Brain microvascular endothelial cell (primary cell): ENCODE measurements around the gene SDHA.
"Not testable (repeated sequence)": the region's sequence is repeated elsewhere in the genome, so short reads cannot be mapped to it uniquely, and the experiment has no call there.

Experiments
- DNase-seq: peaks from one replicate; pipeline ENCODE4 v3.0.0-alpha.2; 2020
- H3K27ac ChIP-seq: fragments of 250-450 bp; sonication (Bioruptor Pico); 2 replicates; pipeline ENCODE4 v1.5.1; 2020; ENCODE audit warnings: mild to moderate bottlenecking, moderate library complexity
- H3K27me3 ChIP-seq: fragments of 250-450 bp; sonication (Bioruptor Pico); replicated peaks from 2 replicates; pipeline ENCODE4 v1.5.1; 2020; ENCODE audit warnings: mild to moderate bottlenecking
- H3K36me3 ChIP-seq: fragments of 250-450 bp; sonication (Bioruptor Pico); replicated peaks from 2 replicates; pipeline ENCODE4 v1.5.1; 2020; ENCODE audit warnings: mild to moderate bottlenecking
- H3K4me3 ChIP-seq: 2 replicates; pipeline ENCODE4 v1.5.1; 2011; ENCODE audit warnings: low read depth, mild to moderate bottlenecking, control low read depth, low read length, moderate library complexity
- in situ Hi-C: cut with HindIII; loops from 2 replicates; pipeline ENCODE4 v1.10.0; 2017; ENCODE audit warnings: low sequenced_read_pairs, low pct_ligation_motif_present
- TF ChIP-seq, protein P1 (sequence below): IDR thresholded peaks from 2 replicates; pipeline ENCODE4 v1.5.1; 2011; ENCODE audit warnings: low read depth, mild to moderate bottlenecking, moderate library complexity, low read length, control low read depth, inconsistent platforms; ENCODE audit errors: missing control alignments

The SDHA gene

DNA sequence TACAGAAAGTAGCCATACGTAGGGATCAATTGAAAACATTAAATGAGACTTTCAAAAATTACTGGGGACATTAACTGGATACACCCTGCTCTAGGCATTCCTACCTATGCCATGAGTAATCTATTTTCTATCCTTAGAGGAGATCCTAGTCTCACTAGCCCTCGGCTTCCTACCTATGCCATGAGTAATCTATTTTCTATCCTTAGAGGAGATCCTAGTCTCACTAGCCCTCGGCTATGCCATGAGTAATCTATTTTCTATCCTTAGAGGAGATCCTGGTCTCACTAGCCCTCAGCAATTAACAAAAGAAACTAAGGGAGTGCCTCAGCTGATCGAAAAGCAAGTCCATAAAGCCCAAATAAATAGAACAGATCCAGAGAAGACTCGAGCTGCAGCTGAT is 27.6 kb downstream of the SDHA start:
- H3K27me3 ChIP-seq, DNase-seq, in situ Hi-C loops, H3K27ac ChIP-seq, H3K4me3 ChIP-seq: not testable (repeated sequence)
- peaks cover 40% of the 10 kb centered on the region for H3K36me3 ChIP-seq

DNA sequence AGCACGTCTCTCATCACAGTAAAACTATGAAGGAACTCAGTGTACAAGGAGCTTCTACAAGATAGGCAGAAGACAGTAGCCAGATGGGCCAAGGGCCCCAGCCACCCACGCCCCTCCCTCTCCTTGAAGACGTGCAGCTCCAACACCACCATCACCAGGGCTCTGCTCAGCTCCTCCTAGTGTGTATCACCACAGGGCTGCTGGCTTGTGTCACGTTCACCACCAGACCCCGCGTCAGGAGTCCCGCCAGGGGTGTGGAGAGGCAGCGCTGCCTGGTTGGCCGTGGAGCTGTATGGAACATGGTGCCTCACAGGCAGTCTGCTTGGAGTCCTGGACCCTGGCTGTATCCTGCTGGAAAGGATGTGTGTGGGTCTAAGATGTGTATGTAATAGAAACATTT is 32.3 kb downstream of the SDHA start:
- H3K27me3 ChIP-seq, H3K4me3 ChIP-seq, DNase-seq, in situ Hi-C loops, H3K27ac ChIP-seq: not testable (repeated sequence)
- peaks cover 26% of the 10 kb centered on the region for H3K36me3 ChIP-seq

DNA sequence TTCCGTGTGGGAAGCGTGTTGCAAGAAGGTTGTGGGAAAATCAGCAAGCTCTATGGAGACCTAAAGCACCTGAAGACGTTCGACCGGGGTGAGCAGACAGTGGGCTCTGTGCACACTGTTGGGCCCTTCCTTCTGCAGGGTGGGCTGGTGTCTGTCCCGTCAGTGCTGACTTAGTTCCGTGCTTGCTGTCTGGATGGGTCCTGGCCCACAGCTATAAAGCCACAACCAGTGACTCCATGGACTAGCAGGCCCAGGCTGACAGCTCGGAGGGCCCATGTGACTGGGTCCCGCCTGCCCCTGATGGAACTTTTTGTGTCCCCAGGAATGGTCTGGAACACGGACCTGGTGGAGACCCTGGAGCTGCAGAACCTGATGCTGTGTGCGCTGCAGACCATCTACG is 32.9 kb downstream of the SDHA start:
- in situ Hi-C loops, H3K27ac ChIP-seq, H3K27me3 ChIP-seq, DNase-seq, H3K4me3 ChIP-seq: not testable (repeated sequence)
- peaks cover 26% of the 10 kb centered on the region for H3K36me3 ChIP-seq

DNA sequence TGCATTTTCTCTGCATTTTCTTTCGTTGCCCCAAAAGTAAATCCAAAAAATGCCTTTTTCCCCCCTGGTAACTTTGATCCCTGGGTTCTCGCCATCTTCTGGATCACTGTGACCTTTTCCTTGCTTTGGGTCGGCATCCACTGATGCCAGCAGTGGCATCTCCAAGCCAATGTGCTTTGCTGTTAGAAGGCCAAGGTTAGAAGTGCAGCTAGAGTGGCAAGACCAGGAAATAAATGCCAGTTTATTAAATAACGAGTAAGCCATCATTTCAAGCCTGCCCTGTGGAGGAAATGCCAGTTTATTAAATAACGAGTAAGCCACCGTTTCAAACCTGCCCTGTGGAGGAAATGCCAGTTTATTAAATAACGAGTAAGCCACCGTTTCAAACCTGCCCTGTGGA is 33.4 kb downstream of the SDHA start:
- H3K27me3 ChIP-seq, H3K27ac ChIP-seq, in situ Hi-C loops, H3K4me3 ChIP-seq, DNase-seq: not testable (repeated sequence)
- peaks cover 26% of the 10 kb centered on the region for H3K36me3 ChIP-seq

DNA sequence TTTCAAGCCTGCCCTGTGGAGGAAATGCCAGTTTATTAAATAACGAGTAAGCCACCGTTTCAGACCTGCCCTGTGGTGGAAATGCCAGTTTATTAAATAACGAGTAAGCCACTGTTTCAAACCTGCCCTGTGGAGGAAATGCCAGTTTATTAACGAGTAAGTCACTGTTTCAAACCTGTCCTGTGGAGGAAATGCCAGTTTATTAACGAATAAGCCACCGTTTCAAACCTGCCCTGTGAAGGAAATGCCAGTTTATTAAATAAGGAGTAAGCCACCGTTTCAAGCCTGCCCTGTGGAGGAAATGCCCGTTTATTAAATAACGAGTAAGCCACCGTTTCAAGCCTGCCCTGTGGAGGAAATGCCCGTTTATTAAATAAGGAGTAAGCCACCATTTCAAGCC is 33.9 kb downstream of the SDHA start:
- H3K27ac ChIP-seq, DNase-seq, in situ Hi-C loops, H3K27me3 ChIP-seq, H3K4me3 ChIP-seq: not testable (repeated sequence)
- peaks cover 28% of the 10 kb centered on the region for H3K36me3 ChIP-seq

DNA sequence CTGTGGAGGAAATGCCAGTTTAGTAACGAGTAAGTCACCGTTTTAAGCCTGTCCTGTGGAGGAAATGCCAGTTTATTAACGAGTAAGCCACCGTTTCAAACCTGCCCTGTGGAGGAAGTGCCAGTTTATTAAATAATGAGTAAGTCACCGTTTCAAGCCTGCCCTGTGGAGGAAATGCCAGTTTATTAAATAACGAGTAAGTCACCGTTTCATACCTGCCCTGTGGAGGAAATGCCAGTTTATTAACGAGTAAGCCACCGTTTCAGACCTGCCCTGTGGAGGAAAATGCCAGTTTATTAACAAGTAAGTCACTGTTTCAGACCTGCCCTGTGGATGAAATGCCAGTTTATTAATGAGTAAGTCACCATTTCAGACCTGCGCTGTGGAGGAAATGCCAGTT is 34.4 kb downstream of the SDHA start:
- TF ChIP-seq, protein P1, sequence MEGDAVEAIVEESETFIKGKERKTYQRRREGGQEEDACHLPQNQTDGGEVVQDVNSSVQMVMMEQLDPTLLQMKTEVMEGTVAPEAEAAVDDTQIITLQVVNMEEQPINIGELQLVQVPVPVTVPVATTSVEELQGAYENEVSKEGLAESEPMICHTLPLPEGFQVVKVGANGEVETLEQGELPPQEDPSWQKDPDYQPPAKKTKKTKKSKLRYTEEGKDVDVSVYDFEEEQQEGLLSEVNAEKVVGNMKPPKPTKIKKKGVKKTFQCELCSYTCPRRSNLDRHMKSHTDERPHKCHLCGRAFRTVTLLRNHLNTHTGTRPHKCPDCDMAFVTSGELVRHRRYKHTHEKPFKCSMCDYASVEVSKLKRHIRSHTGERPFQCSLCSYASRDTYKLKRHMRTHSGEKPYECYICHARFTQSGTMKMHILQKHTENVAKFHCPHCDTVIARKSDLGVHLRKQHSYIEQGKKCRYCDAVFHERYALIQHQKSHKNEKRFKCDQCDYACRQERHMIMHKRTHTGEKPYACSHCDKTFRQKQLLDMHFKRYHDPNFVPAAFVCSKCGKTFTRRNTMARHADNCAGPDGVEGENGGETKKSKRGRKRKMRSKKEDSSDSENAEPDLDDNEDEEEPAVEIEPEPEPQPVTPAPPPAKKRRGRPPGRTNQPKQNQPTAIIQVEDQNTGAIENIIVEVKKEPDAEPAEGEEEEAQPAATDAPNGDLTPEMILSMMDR, result no peak
- H3K4me3 ChIP-seq, result no peak overlapping the region
- no peak overlapping the region for H3K27ac ChIP-seq

DNA sequence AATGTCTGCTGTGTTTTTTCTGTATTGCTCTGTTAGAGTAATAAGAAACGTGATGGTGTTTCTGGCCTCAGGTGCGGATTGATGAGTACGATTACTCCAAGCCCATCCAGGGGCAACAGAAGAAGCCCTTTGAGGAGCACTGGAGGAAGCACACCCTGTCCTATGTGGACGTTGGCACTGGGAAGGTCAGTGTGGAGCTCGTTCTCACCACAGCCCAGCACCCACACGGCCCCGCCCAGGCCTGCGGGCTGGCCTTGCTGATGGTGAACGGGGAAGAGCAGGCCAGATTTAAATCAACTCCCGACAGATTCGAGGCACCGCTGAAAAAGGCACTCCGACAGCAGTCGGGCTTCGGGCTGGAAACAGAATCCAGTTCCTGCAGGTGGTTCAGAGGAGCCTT is 36.2 kb downstream of the SDHA start:
- peaks cover 20% of the 10 kb centered on the region for H3K36me3 ChIP-seq
- in situ Hi-C loops, H3K4me3 ChIP-seq: not testable (repeated sequence)

More for the DNA sequence above, 34.4 kb downstream of the SDHA start:
- peaks cover 28% of the 10 kb centered on the region for H3K36me3 ChIP-seq
- in situ Hi-C loops, result no loop called here
- DNase-seq, result no peak
- H3K27me3 ChIP-seq, result no peaks in the 10 kb centered on the region

DNA sequence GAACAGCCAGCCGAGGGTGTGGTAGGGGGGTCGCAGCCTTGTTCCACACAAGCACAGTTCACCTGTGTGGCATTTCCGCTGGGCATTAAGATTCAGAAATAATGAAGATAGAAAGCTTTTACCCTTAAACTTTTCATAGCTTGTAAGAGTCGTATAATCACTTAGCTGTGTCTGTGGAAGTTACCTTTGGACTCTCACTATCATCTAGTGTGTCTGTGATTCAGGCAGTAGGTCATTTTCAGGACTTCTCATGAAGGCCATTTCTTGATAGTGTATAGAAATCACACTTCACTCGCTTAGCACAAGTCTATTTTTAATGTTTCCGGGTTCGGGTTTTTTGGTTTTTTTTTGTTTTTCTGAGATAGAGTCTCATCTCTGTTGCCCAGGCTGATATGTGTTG is 37.0 kb downstream of the SDHA start:
- H3K4me3 ChIP-seq, H3K27me3 ChIP-seq, DNase-seq, H3K27ac ChIP-seq, in situ Hi-C loops: not testable (repeated sequence)
- peaks cover 17% of the 10 kb centered on the region for H3K36me3 ChIP-seq

More for the DNA sequence above, 36.2 kb downstream of the SDHA start:
- DNase-seq, H3K27me3 ChIP-seq, H3K27ac ChIP-seq: not testable (repeated sequence)

DNA sequence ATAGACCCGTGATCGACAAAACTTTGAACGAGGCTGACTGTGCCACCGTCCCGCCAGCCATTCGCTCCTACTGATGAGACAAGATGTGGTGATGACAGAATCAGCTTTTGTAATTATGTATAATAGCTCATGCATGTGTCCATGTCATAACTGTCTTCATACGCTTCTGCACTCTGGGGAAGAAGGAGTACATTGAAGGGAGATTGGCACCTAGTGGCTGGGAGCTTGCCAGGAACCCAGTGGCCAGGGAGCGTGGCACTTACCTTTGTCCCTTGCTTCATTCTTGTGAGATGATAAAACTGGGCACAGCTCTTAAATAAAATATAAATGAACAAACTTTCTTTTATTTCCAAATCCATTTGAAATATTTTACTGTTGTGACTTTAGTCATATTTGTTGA is 38.2 kb downstream of the SDHA start:
- H3K27ac ChIP-seq, DNase-seq, H3K27me3 ChIP-seq, H3K4me3 ChIP-seq, in situ Hi-C loops: not testable (repeated sequence)
- H3K36me3 ChIP-seq, result peaks cover 10% of the 10 kb centered on the region

DNA sequence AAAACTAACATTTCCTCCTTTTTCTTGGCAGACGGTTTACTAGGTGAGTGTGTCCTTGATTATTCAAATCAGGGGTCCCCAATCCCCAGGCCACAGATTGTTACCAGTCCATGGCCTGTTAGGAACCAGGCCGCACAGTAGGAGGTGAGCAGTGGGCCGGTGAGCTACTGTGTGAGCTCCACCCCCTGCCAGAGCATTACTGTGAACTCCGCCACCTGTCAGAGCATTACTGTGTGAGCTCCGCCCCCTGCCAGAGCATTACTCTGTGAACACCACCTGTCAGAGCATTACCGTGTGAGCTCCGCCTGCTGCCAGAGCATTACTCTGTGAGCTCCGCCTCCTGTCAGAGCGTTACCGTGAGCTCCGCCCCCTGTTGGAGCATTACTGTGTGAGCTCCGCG is 39.0 kb downstream of the SDHA start:
- H3K36me3 ChIP-seq, result peaks cover 10% of the 10 kb centered on the region
- no peaks in the 10 kb centered on the region for H3K27me3 ChIP-seq
- H3K27ac ChIP-seq, result no peak overlapping the region
- TF ChIP-seq, protein P1, result no peak
- H3K4me3 ChIP-seq, result no peak overlapping the region
- in situ Hi-C loops, result no loop called here
- no peak for DNase-seq

DNA sequence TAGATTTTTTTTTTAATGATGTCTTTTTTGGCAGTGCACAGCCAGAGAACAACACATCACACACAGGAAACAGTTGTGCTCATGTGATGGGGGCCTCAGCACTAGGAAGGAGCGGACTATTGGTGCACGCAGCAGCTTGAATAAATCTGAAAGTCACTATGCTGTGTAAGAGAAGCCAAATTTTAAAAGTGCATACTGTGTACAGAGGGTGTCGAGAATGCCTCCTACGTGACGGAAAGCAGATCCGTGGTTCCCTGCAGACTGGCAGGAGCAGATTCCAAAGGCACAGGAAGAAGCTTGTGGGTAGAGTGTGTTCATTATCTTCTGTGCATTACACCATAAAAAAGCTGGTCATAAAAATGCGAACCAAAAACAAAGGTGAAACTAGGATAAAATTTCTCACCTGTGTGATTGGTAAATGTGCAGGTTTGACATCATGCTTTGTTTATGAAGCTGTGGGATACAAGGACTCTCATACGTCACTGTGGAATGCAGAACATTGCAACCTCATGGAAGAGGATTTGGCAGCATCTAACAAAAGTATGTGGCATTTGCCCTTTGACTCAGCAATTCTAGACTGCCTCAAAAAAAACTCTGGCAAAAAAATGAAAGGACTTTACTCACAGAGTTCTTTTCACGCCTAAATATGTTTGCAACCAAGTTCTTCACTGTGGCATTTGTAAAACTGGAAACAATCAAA is 45.3 kb downstream of the SDHA start:
- in situ Hi-C loops, H3K27me3 ChIP-seq, H3K36me3 ChIP-seq, H3K4me3 ChIP-seq: not testable (repeated sequence)
- H3K27ac ChIP-seq, result peak overlapping the region; percentile 93
- DNase-seq, result peak; percentile 96
